PC-3 (cell line): ENCODE results near the gene CAMK1D. TPM values are rescaled to one million over a fixed set of nuclear protein-coding genes. Genes with fewer than 3 reads are reported as not detected.
A peak's percentile ranks its signal among the peaks of the same experiment; 100 is the strongest.

Source experiments
- ATAC-seq: fragments of 200-7000 bp; cut with Tn5 transposase; 2 replicates; pipeline ENCODE4 v1.9.1; 2020; ENCODE audit warnings: mild to moderate bottlenecking, moderate library complexity
- BruUV-seq: library from RNA; stranded (reverse); fragments of 400-500 nt; replicated peaks from 2 replicates; lab custom pipeline; 2021; lab: Mats Ljungman, UMichigan
- CTCF ChIA-PET: fragments of 300-600 bp; sonication (Branson Sonifier 250); formaldehyde crosslinking; loops from one replicate; lab custom pipeline; 2022; ENCODE audit warnings: antibody characterized with exemption; lab: Charles Lee
- POLR2A ChIA-PET: fragments of 300-600 bp; sonication (Branson Sonifier 250); formaldehyde crosslinking; loops from one replicate; lab custom pipeline; 2022; ENCODE audit warnings: antibody characterized with exemption; ENCODE audit not compliant: unreplicated experiment; lab: Charles Lee
- DNase-seq: peaks from one replicate; pipeline ENCODE4 v3.0.0-alpha.2; 2015
- H2AFZ ChIP-seq: fragments of 300-600 bp; sonication (generic); 2 replicates; pipeline ENCODE4 v1.6.0; 2016; ENCODE audit warnings: antibody characterized with exemption, low read length
- H3F3A ChIP-seq: fragments of 300-600 bp; sonication (generic); one replicate; pipeline ENCODE4 v1.6.0; 2017; ENCODE audit warnings: antibody characterized with exemption, low read length, control low read depth, mild to moderate bottlenecking; ENCODE audit not compliant: unreplicated experiment
- H3K27ac ChIP-seq: fragments of 300-600 bp; sonication (generic); 2 replicates; pipeline ENCODE4 v1.5.1; 2016; ENCODE audit warnings: mild to moderate bottlenecking, low read length
- H3K27me3 ChIP-seq: fragments of 300-600 bp; sonication (generic); 2 replicates; pipeline ENCODE4 v1.6.1; 2016; ENCODE audit warnings: low read length, mixed read lengths
- H3K36me3 ChIP-seq: fragments of 300-600 bp; sonication (generic); 2 replicates; pipeline ENCODE4 v1.6.1; 2016; ENCODE audit warnings: low read depth, mixed run types, low read length, mixed read lengths
- H3K4me1 ChIP-seq: fragments of 300-600 bp; sonication (generic); 2 replicates; pipeline ENCODE4 v1.5.1; 2016; ENCODE audit warnings: low read length; ENCODE audit not compliant: insufficient read depth
- H3K4me2 ChIP-seq: fragments of 300-600 bp; sonication (generic); 2 replicates; pipeline ENCODE4 v1.6.0; 2016; ENCODE audit warnings: low read length
- H3K4me3 ChIP-seq: fragments of 300-600 bp; sonication (generic); 2 replicates; pipeline ENCODE4 v1.5.1; 2016; ENCODE audit warnings: mild to moderate bottlenecking, low read length, mixed read lengths
- H3K79me2 ChIP-seq: fragments of 300-600 bp; sonication (generic); 2 replicates; pipeline ENCODE4 v1.6.1; 2017; ENCODE audit warnings: low read length, mixed read lengths
- H3K9ac ChIP-seq: fragments of 300-600 bp; sonication (generic); 2 replicates; pipeline ENCODE4 v1.6.0; 2016; ENCODE audit warnings: mild to moderate bottlenecking, low read length
- H3K9me2 ChIP-seq: fragments of 300-600 bp; sonication (generic); replicated peaks from 2 replicates; pipeline ENCODE4 v1.6.1; 2016; ENCODE audit warnings: mixed run types, low read length, mixed read lengths
- H3K9me3 ChIP-seq: fragments of 300-600 bp; sonication (generic); 2 replicates; pipeline ENCODE4 v1.6.1; 2016; ENCODE audit warnings: low read length, mixed read lengths
- H4K20me1 ChIP-seq: fragments of 300-600 bp; sonication (generic); 2 replicates; pipeline ENCODE4 v1.6.1; 2016; ENCODE audit warnings: low read length, mixed read lengths
- CTCF ChIP-seq: fragments of 300-600 bp; sonication (generic); conservative IDR thresholded peaks from 2 replicates; pipeline ENCODE4 v1.5.1; 2017; ENCODE audit warnings: antibody characterized with exemption, low read depth, mild to moderate bottlenecking, low read length
- EZH2 ChIP-seq: fragments of 300-600 bp; sonication (generic); IDR thresholded peaks from one replicate; pipeline ENCODE4 v1.6.1; 2017; ENCODE audit warnings: antibody characterized with exemption, mild to moderate bottlenecking, low read length; ENCODE audit not compliant: unreplicated experiment
- EZH2phosphoT487 ChIP-seq: fragments of 300-600 bp; sonication (generic); IDR thresholded peaks from 2 replicates; pipeline ENCODE4 v1.6.1; 2018; ENCODE audit warnings: mild to moderate bottlenecking, antibody characterized with exemption, low read length, borderline replicate concordance
- intact Hi-C: fragments of 100-400 bp; cut with micrococcal nuclease; formaldehyde crosslinking; loops from 2 replicates; pipeline ENCODE4 v1.9.0; 2023
- total RNA-seq: library from RNA; depleted of rRNA; stranded (reverse); fragments of >200 nt; gene quantifications from 2 replicates; pipeline ENCODE4 v1.2.3, GENCODE V29; 2014

CAMK1D gene
- total RNA-seq, 1 experiment from 2014 or later: 1.3 TPM

- Histone ChIP-seq H3K4me2 (no peak overlapping the region), H4K20me1 (no peaks in the 10 kb centered on the region), H3K79me2 (no peaks in the 10 kb centered on the region), H3K9ac (no peak overlapping the region), H2AFZ (no peak overlapping the region), H3K36me3 (no peaks in the 10 kb centered on the region), H3K27me3 (no peaks in the 10 kb centered on the region), H3K9me2 (no peaks in the 10 kb centered on the region), H3K4me1 (no peaks in the 10 kb centered on the region), H3K4me3 (no peak overlapping the region), H3K9me3 (no peaks in the 10 kb centered on the region), H3K27ac (no peak overlapping the region), H3F3A (no peaks in the 10 kb centered on the region)
- BruUV-seq: no TSS peak
- DNase-seq: no peak
- no peak for ATAC-seq
- ChIA-PET CTCF (no interaction called here), POLR2A (no interaction called here)
- intact Hi-C loops: no loop called here
- TF ChIP-seq EZH2phosphoT487 (no peak), EZH2 (no peak), CTCF (no peak)
These were observed 159.9 kb downstream of the CAMK1D start for GRCh38 chr10:12509016-12509793.

- H3F3A ChIP-seq: no peaks in the 10 kb centered on the region
- no peaks in the 10 kb centered on the region for H3K4me1 ChIP-seq
- ATAC-seq (no peak), DNase-seq (no peak)
- H3K9ac ChIP-seq: no peak overlapping the region
- no peak for TF ChIP-seq CTCF
- no peak for TF ChIP-seq EZH2
- TF ChIP-seq EZH2phosphoT487: no peak
- no peaks in the 10 kb centered on the region for H3K36me3 ChIP-seq
- H2AFZ ChIP-seq: no peak overlapping the region
- intact Hi-C loops: no loop called here
- CTCF ChIA-PET: no interaction called here
- no peaks in the 10 kb centered on the region for H3K79me2 ChIP-seq
- H3K4me2 ChIP-seq: no peak overlapping the region
- no peak overlapping the region for H3K4me3 ChIP-seq
- POLR2A ChIA-PET: no interaction called here
- no peak overlapping the region for H3K27ac ChIP-seq
- no peaks in the 10 kb centered on the region for H3K27me3 ChIP-seq
- no peaks in the 10 kb centered on the region for H3K9me2 ChIP-seq
- no peaks in the 10 kb centered on the region for H4K20me1 ChIP-seq
- H3K9me3 ChIP-seq: no peaks in the 10 kb centered on the region
- BruUV-seq: no TSS peak
These were observed 160.4 kb downstream of the CAMK1D start for GRCh38 chr10:12509794-12510100.

- intact Hi-C loops: no loop called here
These were observed 161.2 kb downstream of the CAMK1D start for GRCh38 chr10:12510501-12510941.

More at GRCh38 chr10:12510501-12510941, 161.2 kb downstream of the CAMK1D start:
- ATAC-seq (no peak), DNase-seq (peak; percentile 1)
- H2AFZ ChIP-seq: no peak overlapping the region
- no peak overlapping the region for H3K4me3 ChIP-seq
- no peaks in the 10 kb centered on the region for H4K20me1 ChIP-seq
- H3K9me2 ChIP-seq: no peaks in the 10 kb centered on the region
- H3K79me2 ChIP-seq: no peaks in the 10 kb centered on the region
- no peak overlapping the region for H3K4me2 ChIP-seq
- TF ChIP-seq EZH2phosphoT487: no peak
- no peak for TF ChIP-seq CTCF
- TF ChIP-seq EZH2: no peak
- H3K36me3 ChIP-seq: no peaks in the 10 kb centered on the region
- BruUV-seq: no TSS peak
- no peaks in the 10 kb centered on the region for H3K27me3 ChIP-seq
- CTCF ChIA-PET: no interaction called here
- POLR2A ChIA-PET: no interaction called here
- no peaks in the 10 kb centered on the region for H3K4me1 ChIP-seq
- no peak overlapping the region for H3K9ac ChIP-seq
- no peak overlapping the region for H3K27ac ChIP-seq
- no peaks in the 10 kb centered on the region for H3K9me3 ChIP-seq
- H3F3A ChIP-seq: no peaks in the 10 kb centered on the region
